HK-2 (cell line): Measurements from ENCODE around the gene NEU4.
"Not testable (repeated sequence)": the region's sequence is repeated elsewhere in the genome, so short reads cannot be mapped to it uniquely, and the experiment has no call there.

ENCODE experiments used
- DNase-seq: peaks from one replicate; pipeline ENCODE4 v3.0.0-alpha.2; 2018; ENCODE audit not compliant: unreplicated experiment

NEU4 gene

GRCh38 chr2:241833101-241833663, 24.2 kb downstream of the NEU4 start:
- no peak for DNase-seq

GRCh38 chr2:241833756-241834526, 24.9 kb downstream of the NEU4 start:
- DNase-seq = not testable (repeated sequence)

GRCh38 chr2:241834527-241835210, 25.7 kb downstream of the NEU4 start:
- DNase-seq = no peak

GRCh38 chr2:241835611-241836010, 26.6 kb downstream of the NEU4 start:
- DNase-seq = no peak

GRCh38 chr2:241836292-241836691, 27.3 kb downstream of the NEU4 start:
- no peak for DNase-seq

- no peak for DNase-seq
Measured at GRCh38 chr2:241837197-241837965, 28.4 kb downstream of the NEU4 start.

- DNase-seq = no peak
Measured at GRCh38 chr2:241841181-241842066, 32.4 kb downstream of the NEU4 start.

GRCh38 chr2:241842067-241842415, 33.0 kb downstream of the NEU4 start:
- no peak for DNase-seq

- no peak for DNase-seq
Measured at GRCh38 chr2:241842620-241843211, 33.7 kb downstream of the NEU4 start.

GRCh38 chr2:241843321-241844065, 34.5 kb downstream of the NEU4 start:
- DNase-seq = no peak

GRCh38 chr2:241844066-241844728, 35.2 kb downstream of the NEU4 start:
- peak; percentile 41 for DNase-seq

GRCh38 chr2:241844831-241845578, 36.0 kb downstream of the NEU4 start:
- no peak for DNase-seq

- DNase-seq = no peak
Measured at GRCh38 chr2:241846406-241846805, 37.4 kb downstream of the NEU4 start.

- no peak for DNase-seq
Measured at GRCh38 chr2:241848761-241849615, 40.0 kb downstream of the NEU4 start.

- no peak for DNase-seq
Measured at GRCh38 chr2:241849616-241850543, 40.9 kb downstream of the NEU4 start.

GRCh38 chr2:241850544-241851324, 41.7 kb downstream of the NEU4 start:
- DNase-seq = no peak
